Neuronal stem cell (in vitro differentiated cells): ENCODE data around the gene PLA2G3. TPM values are rescaled to one million over a fixed set of nuclear protein-coding genes. Genes with fewer than 3 reads are reported as not detected.

Experiments
- DNase-seq: peaks from one replicate; pipeline ENCODE4 v3.0.0-alpha.2; 2013; ENCODE audit warnings: low spot score
- H2AFZ ChIP-seq: one replicate; pipeline ENCODE4 v1.6.1; 2013; ENCODE audit warnings: mild to moderate bottlenecking, low read length, inconsistent platforms
- H2AK5ac ChIP-seq: 2 replicates; pipeline ENCODE4 v1.6.1; 2013; ENCODE audit warnings: low read depth, mild to moderate bottlenecking, inconsistent platforms, low read length, moderate library complexity, mixed read lengths
- H2BK120ac ChIP-seq: 2 replicates; pipeline ENCODE4 v1.6.1; 2013; ENCODE audit warnings: low read depth, mild to moderate bottlenecking, inconsistent platforms, low read length, moderate library complexity, mixed read lengths
- H2BK12ac ChIP-seq: one replicate; pipeline ENCODE4 v1.6.1; 2013; ENCODE audit warnings: low read length, inconsistent platforms
- H2BK15ac ChIP-seq: 2 replicates; pipeline ENCODE4 v1.6.1; 2013; ENCODE audit warnings: mild to moderate bottlenecking, low read length, inconsistent platforms, mixed read lengths
- H2BK5ac ChIP-seq: one replicate; pipeline ENCODE4 v1.6.1; 2013; ENCODE audit warnings: inconsistent platforms, mild to moderate bottlenecking, low read length, moderate library complexity
- H3K14ac ChIP-seq: one replicate; pipeline ENCODE4 v1.6.1; 2013; ENCODE audit warnings: low read length, inconsistent platforms
- H3K18ac ChIP-seq: 2 replicates; pipeline ENCODE4 v1.6.1; 2013; ENCODE audit warnings: low read length, inconsistent platforms
- H3K23ac ChIP-seq: 2 replicates; pipeline ENCODE4 v1.6.1; 2013; ENCODE audit warnings: low read depth, mild to moderate bottlenecking, mixed read lengths, low read length, inconsistent platforms; ENCODE audit not compliant: poor library complexity
- H3K27ac ChIP-seq: replicated peaks from 3 replicates; pipeline ENCODE4 v1.5.1; 2013; ENCODE audit warnings: low read length, inconsistent platforms
- H3K27me3 ChIP-seq, 3 experiments: 2 replicates each; pipeline ENCODE4 v1.6.1; 2013; ENCODE audit warnings: low read length in 3 of 3, mild to moderate bottlenecking in 2 of 3, inconsistent platforms in 1 of 3, low read depth in 1 of 3, mixed read lengths in 1 of 3, moderate library complexity in 1 of 3; ENCODE audit not compliant: control insufficient read depth in 3 of 3, insufficient read depth in 3 of 3
- H3K36me3 ChIP-seq, 2 donors: replicated peaks in 1 of 2; 2 replicates each; pipeline ENCODE4 v1.6.1; 2013; ENCODE audit warnings: low read length in 2 of 2; ENCODE audit not compliant: control insufficient read depth in 2 of 2, insufficient read depth in 2 of 2
- H3K4ac ChIP-seq: 2 replicates; pipeline ENCODE4 v1.6.1; 2013; ENCODE audit warnings: inconsistent platforms, mild to moderate bottlenecking, low read length, moderate library complexity
- H3K4me1 ChIP-seq, 2 donors: 1 replicate in 1 of 2; 2 replicates in 1 of 2; pipeline ENCODE4 v1.6.1; 2013; ENCODE audit warnings: low read length in 2 of 2, low read depth in 1 of 2; ENCODE audit not compliant: control insufficient read depth in 2 of 2, insufficient read depth in 1 of 2
- H3K4me2 ChIP-seq: one replicate; pipeline ENCODE4 v1.6.1; 2013; ENCODE audit warnings: mild to moderate bottlenecking, low read length, inconsistent platforms; ENCODE audit not compliant: insufficient read depth, poor library complexity, severe bottlenecking
- H3K4me3 ChIP-seq, 2 donors: 2 replicates each; pipeline ENCODE4 v1.5.1; 2013; ENCODE audit warnings: low read length in 2 of 2, mild to moderate bottlenecking in 2 of 2, inconsistent platforms in 1 of 2, moderate library complexity in 1 of 2
- H3K79me1 ChIP-seq: one replicate; pipeline ENCODE4 v1.6.1; 2013; ENCODE audit warnings: low read depth, mild to moderate bottlenecking, inconsistent platforms, low read length, moderate library complexity
- H3K9ac ChIP-seq: one replicate; pipeline ENCODE4 v1.6.1; 2013; ENCODE audit warnings: mild to moderate bottlenecking, low read depth, low read length, inconsistent platforms; ENCODE audit not compliant: poor library complexity
- H3K9me3 ChIP-seq, 2 donors: replicated peaks in 1 of 2; 2 replicates each; pipeline versions ENCODE3 to v1.6.1; 2013; ENCODE audit warnings: low read length in 2 of 2, mild to moderate bottlenecking in 2 of 2, inconsistent platforms in 1 of 2, low read depth in 1 of 2, mixed read lengths in 1 of 2, moderate library complexity in 1 of 2; ENCODE audit not compliant: control insufficient read depth in 2 of 2, insufficient read depth in 1 of 2
- H4K8ac ChIP-seq: one replicate; pipeline ENCODE4 v1.6.1; 2013; ENCODE audit warnings: low read depth, mild to moderate bottlenecking, inconsistent platforms, low read length, moderate library complexity
- H4K91ac ChIP-seq: one replicate; pipeline ENCODE4 v1.6.1; 2013; ENCODE audit warnings: low read length, low read depth, mild to moderate bottlenecking, inconsistent platforms; ENCODE audit not compliant: poor library complexity
- WGBS, 2 donors: extraction: QIAGEN DNeasy Blood & Tissue Kit; methylation state at CpG; one replicate each; pipeline ENCODE4 v1.1.7; 2013; ENCODE audit warnings: missing lambda C conversion rate in 2 of 2, mixed read lengths in 1 of 2; ENCODE audit not compliant: insufficient read length in 2 of 2, insufficient replicate concordance in 1 of 2; ENCODE audit errors: extremely low coverage in 2 of 2; 5-methylcytosine and 5-hydroxymethylcytosine counted together
- polyA plus RNA-seq, 2 experiments: library from polyadenylated mRNA; stranded (reverse); fragments of 200-250 nt; gene quantifications; one replicate each; pipeline ENCODE4 v1.2.3, GENCODE V29; 2013

PLA2G3 gene, protein sequence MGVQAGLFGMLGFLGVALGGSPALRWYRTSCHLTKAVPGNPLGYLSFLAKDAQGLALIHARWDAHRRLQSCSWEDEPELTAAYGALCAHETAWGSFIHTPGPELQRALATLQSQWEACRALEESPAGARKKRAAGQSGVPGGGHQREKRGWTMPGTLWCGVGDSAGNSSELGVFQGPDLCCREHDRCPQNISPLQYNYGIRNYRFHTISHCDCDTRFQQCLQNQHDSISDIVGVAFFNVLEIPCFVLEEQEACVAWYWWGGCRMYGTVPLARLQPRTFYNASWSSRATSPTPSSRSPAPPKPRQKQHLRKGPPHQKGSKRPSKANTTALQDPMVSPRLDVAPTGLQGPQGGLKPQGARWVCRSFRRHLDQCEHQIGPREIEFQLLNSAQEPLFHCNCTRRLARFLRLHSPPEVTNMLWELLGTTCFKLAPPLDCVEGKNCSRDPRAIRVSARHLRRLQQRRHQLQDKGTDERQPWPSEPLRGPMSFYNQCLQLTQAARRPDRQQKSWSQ
- polyA plus RNA-seq (2013, experiment 1 of 2) = 12.3 TPM
- polyA plus RNA-seq (2013, experiment 2 of 2) = 11.3 TPM

DNA sequence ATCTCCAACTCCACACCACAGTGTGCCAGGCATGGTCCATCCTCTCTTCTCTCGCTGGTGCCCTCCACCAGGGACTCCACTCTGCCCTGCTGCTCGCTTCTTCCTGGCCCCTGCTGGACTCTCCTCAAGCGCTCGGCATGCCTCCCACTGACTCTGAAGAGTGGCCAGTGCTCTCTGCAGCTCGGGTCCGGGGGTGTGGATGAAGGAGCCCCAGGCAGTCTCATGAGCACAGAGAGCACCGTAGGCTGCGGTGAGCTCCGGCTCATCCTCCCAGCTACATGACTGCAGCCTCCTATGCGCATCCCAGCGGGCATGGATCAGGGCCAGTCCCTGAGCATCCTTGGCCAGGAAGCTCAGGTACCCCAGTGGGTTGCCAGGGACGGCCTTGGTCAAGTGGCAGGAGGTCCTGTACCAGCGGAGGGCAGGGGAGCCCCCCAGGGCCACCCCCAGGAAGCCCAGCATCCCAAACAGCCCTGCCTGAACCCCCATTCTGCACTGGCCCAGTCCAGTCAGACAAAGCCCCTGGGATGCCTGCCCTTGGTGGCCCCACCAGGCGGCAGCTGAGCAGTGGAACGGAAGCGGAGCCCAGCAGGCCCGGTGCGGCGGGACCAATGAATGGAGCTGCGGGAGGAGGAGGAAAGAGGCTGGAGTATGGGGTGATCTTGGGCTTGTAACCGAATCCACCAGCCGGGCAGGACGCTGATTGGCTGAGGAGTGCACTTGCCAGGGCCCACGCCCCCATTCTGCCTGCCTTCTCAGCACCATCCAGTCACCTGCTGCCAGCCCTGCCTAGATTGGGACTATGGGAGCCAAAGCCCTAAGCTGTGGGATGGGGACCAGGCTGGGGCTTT is at the start of gene PLA2G3:
TSS of gene PLA2G3 (minus strand) at position 643 of the 851 bp plus-strand sequence. CDS start at position 489, 154 bp downstream.
- Histone ChIP-seq H3K4me3 (peak within 1 kb of the TSS; percentile 61 to 83), H3K27ac (peak within 1 kb of the TSS; percentile 65), H2BK15ac (peak within 1 kb of the TSS; percentile 90), H3K23ac (peak within 1 kb of the TSS; percentile 65), H3K9me3 (peaks cover 0 to 3% of the 10 kb centered on the region in 2 donors), H2BK5ac (peak within 1 kb of the TSS; percentile 91), H3K36me3 (peaks cover 18 to 37% of the 10 kb centered on the region in 2 donors), H3K79me1 (peaks cover 10% of the 10 kb centered on the region), H3K18ac (peak within 1 kb of the TSS; percentile 96), H2BK12ac (peak within 1 kb of the TSS; percentile 93), H4K91ac (peak within 1 kb of the TSS; percentile 35), H3K27me3 (peaks cover 0 to 8% (median 0%) of the 10 kb centered on the region in 3 experiments), H2AK5ac (peak within 1 kb of the TSS; percentile 96), H3K9ac (peak within 1 kb of the TSS; percentile 87), H3K4ac (peak within 1 kb of the TSS; percentile 79), H3K4me2 (peak within 1 kb of the TSS; percentile 87), H2BK120ac (peak within 1 kb of the TSS; percentile 64), H4K8ac (peak within 1 kb of the TSS; percentile 66), H2AFZ (peak within 1 kb of the TSS; percentile 84), H3K4me1 (peaks cover 15 to 24% of the 10 kb centered on the region in 2 donors), H3K14ac (peak within 1 kb of the TSS; percentile 49)
- WGBS, 2 donors = no CpG with 5 or more reads among the region's 24 CpGs
- DNase-seq = peak; percentile 84

DNA sequence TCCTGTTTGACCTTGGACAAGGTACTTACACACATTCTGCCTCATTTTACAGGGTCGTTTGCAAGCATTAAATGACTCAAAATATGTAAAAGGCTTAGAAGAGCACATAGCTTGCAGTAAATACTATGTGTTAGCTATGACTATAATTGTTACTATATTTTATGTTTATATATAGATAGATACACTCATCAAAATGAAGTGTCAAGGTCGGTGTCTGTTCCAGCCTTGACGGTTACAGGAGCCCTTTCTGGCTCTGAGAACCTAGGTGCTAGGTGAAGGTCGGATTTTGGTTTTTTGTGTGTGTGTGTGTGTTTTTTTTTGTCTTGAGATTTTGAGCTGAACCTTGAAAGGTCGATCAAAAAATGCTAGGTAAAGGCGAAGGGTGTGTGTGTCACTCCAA is 47.3 kb upstream of the PLA2G3 start:
- Histone ChIP-seq H3K4me1 (no peaks in the 10 kb centered on the region), H2BK5ac (no peak overlapping the region), H3K4ac (no peak overlapping the region), H2BK12ac (no peak overlapping the region), H3K18ac (no peak overlapping the region), H3K9me3 (peaks cover 0 to under 1% of the 10 kb centered on the region in 2 donors), H3K4me3 (no peak overlapping the region), H3K79me1 (peaks cover 4% of the 10 kb centered on the region), H2BK120ac (no peak overlapping the region), H2AFZ (no peak overlapping the region), H3K27ac (no peak overlapping the region), H3K14ac (no peak overlapping the region), H3K23ac (no peak overlapping the region), H4K91ac (no peak overlapping the region), H4K8ac (no peak overlapping the region), H3K36me3 (peaks cover 9 to 52% of the 10 kb centered on the region in 2 donors), H3K9ac (no peak overlapping the region), H3K27me3 (no peaks in the 10 kb centered on the region), H2BK15ac (no peak overlapping the region), H2AK5ac (no peak overlapping the region), H3K4me2 (no peak overlapping the region)
- WGBS, 2 donors = no CpG with 5 or more reads among the region's 6 CpGs
- no peak for DNase-seq

DNA sequence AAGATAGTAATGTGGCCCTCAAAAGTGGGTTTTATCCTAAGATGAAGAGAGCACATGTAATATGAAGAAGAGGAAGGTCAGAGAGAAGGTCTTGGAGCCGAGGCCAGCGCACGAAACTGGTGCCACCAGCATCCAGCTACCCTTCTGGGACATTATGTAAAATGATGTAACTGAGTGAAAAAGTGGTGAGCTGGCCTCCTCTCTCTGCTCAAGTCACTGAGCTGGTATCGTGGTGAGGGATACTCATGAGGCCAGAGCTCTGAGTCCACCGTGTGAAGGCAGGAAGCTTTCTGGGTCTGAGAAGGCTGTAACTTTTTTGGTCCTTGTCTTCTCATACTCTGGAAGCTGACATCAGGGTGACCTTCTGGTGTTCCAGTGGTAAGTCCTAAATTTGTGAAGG is 44.7 kb upstream of the PLA2G3 start:
- Histone ChIP-seq H2BK15ac (no peak overlapping the region), H4K91ac (no peak overlapping the region), H2AFZ (no peak overlapping the region), H3K4me3 (no peak overlapping the region), H2BK12ac (no peak overlapping the region), H3K23ac (no peak overlapping the region), H4K8ac (no peak overlapping the region), H2AK5ac (no peak overlapping the region), H3K79me1 (peaks cover 4% of the 10 kb centered on the region), H3K9me3 (peaks cover 0 to 6% of the 10 kb centered on the region in 2 donors), H3K4ac (no peak overlapping the region), H3K27ac (no peak overlapping the region), H3K9ac (no peak overlapping the region), H3K4me1 (no peaks in the 10 kb centered on the region), H3K36me3 (peaks cover 9 to 44% of the 10 kb centered on the region in 2 donors), H2BK120ac (no peak overlapping the region), H3K4me2 (no peak overlapping the region), H3K14ac (no peak overlapping the region), H3K27me3 (no peaks in the 10 kb centered on the region), H2BK5ac (no peak overlapping the region), H3K18ac (no peak overlapping the region)
- WGBS, 2 donors = no CpG with 5 or more reads among the region's 5 CpGs
- no peak for DNase-seq
